ENCODE measurements around the gene FAM131C. TPM values are rescaled to one million over a fixed set of nuclear protein-coding genes. Genes with fewer than 3 reads are reported as not detected.
"Not testable (repeated sequence)": the region's sequence is repeated elsewhere in the genome, so short reads cannot be mapped to it uniquely, and the experiment has no call there.

The FAM131C gene
- polyA plus RNA-seq, 1 donor (not counting 4 experiments of a cell fraction or from before 2014, with no cell fraction given), result 0.31 TPM

GRCh38 chr1:16021681-16022080, 51.8 kb downstream of the FAM131C start, which contains the start of gene CLCNKA:
CLCNKA (plus strand) TSS chr1:16022036; CDS start chr1:16022620, 584 bp downstream.
- Histone ChIP-seq H3K9me3 (ENCODE audit: control insufficient read depth, low read depth, low read length) (no peaks in the 10 kb centered on the region), H3K27ac (ENCODE audit: control insufficient read depth, insufficient read depth, low read length) (no peak within 1 kb of the TSS), H3K4me3 (ENCODE audit: control insufficient read depth in 2 of 3, extremely low read depth in 1 of 3, insufficient read depth in 2 of 3, low read depth in 1 of 3, low read length in 3 of 3) (no peak within 1 kb of the TSS), H3K9ac (ENCODE audit: control insufficient read depth, extremely low read depth, insufficient read depth, low read length) (no peak within 1 kb of the TSS), H4K20me1 (ENCODE audit: control insufficient read depth, extremely low read depth, insufficient read depth, low read length) (peaks cover 5% of the 10 kb centered on the region), H3K79me2 (ENCODE audit: control insufficient read depth, insufficient read depth, low read length) (no peaks in the 10 kb centered on the region), H3K36me3 (ENCODE audit: control insufficient read depth in 2 of 2, extremely low read depth in 1 of 2, insufficient read depth in 2 of 2, low read length in 2 of 2) (no peaks in the 10 kb centered on the region), H3K4me1 (ENCODE audit: control insufficient read depth, extremely low read depth, insufficient read depth, low read length) (peaks cover 2% of the 10 kb centered on the region), H3K9me1 (ENCODE audit: control insufficient read depth, extremely low read depth, insufficient read depth, low read length) (no peaks in the 10 kb centered on the region), H3K27me3 (ENCODE audit: control insufficient read depth, extremely low read depth, insufficient read depth, low read length) (peaks cover 5% of the 10 kb centered on the region), H2AFZ (ENCODE audit: control insufficient read depth, low read length) (no peak within 1 kb of the TSS), H3K4me2 (ENCODE audit: control insufficient read depth, extremely low read depth, insufficient read depth, low read depth, low read length) (no peak within 1 kb of the TSS)
- FAIRE-seq (no peak), DNase-seq (ENCODE audit: low read depth, low spot score) (no peak)
- TF ChIP-seq CTCF (optimal IDR thresholded peaks at IDR 0.05 in 1 of 3, IDR thresholded peaks at IDR 0.05 in 1 of 3, conservative IDR thresholded peaks at IDR 0.05 in 1 of 3; ENCODE audit: extremely low read depth in 1 of 3, insufficient read depth in 2 of 3, low read length in 3 of 3) (no peak), EZH2 (IDR thresholded peaks at IDR 0.05; ENCODE audit: low read length) (no peak)
- dilution Hi-C loops (cut with MboI; ENCODE audit: extremely low pct_ligation_motif_present, low sequenced_read_pairs), result no loop called here

GRCh38 chr1:16020878-16021277, 52.6 kb downstream of the FAM131C start:
- H3K36me3 ChIP-seq (ENCODE audit: control insufficient read depth in 2 of 2, extremely low read depth in 1 of 2, insufficient read depth in 2 of 2, low read length in 2 of 2); H3K9ac ChIP-seq (ENCODE audit: control insufficient read depth, extremely low read depth, insufficient read depth, low read length); DNase-seq (ENCODE audit: low read depth, low spot score); FAIRE-seq; H3K27me3 ChIP-seq (ENCODE audit: control insufficient read depth, extremely low read depth, insufficient read depth, low read length); dilution Hi-C loops (cut with MboI; ENCODE audit: extremely low pct_ligation_motif_present, low sequenced_read_pairs); H3K9me3 ChIP-seq (ENCODE audit: control insufficient read depth, low read depth, low read length); H3K9me1 ChIP-seq (ENCODE audit: control insufficient read depth, extremely low read depth, insufficient read depth, low read length); H3K27ac ChIP-seq (ENCODE audit: control insufficient read depth, insufficient read depth, low read length); H3K4me2 ChIP-seq (ENCODE audit: control insufficient read depth, extremely low read depth, insufficient read depth, low read depth, low read length); H2AFZ ChIP-seq (ENCODE audit: control insufficient read depth, low read length); H4K20me1 ChIP-seq (ENCODE audit: control insufficient read depth, extremely low read depth, insufficient read depth, low read length); H3K4me1 ChIP-seq (ENCODE audit: control insufficient read depth, extremely low read depth, insufficient read depth, low read length); H3K79me2 ChIP-seq (ENCODE audit: control insufficient read depth, insufficient read depth, low read length); H3K4me3 ChIP-seq (ENCODE audit: control insufficient read depth in 2 of 3, extremely low read depth in 1 of 3, insufficient read depth in 2 of 3, low read depth in 1 of 3, low read length in 3 of 3): not testable (repeated sequence)

GRCh38 chr1:16020325-16020724, 53.1 kb downstream of the FAM131C start:
- no peaks in the 10 kb centered on the region for H3K36me3 ChIP-seq (ENCODE audit: control insufficient read depth in 2 of 2, extremely low read depth in 1 of 2, insufficient read depth in 2 of 2, low read length in 2 of 2)
- H3K4me2 ChIP-seq (ENCODE audit: control insufficient read depth, extremely low read depth, insufficient read depth, low read depth, low read length), result no peak overlapping the region
- TF ChIP-seq CTCF (optimal IDR thresholded peaks at IDR 0.05 in 1 of 3, IDR thresholded peaks at IDR 0.05 in 1 of 3, conservative IDR thresholded peaks at IDR 0.05 in 1 of 3; ENCODE audit: extremely low read depth in 1 of 3, insufficient read depth in 2 of 3, low read length in 3 of 3), result no peak
- no peak for TF ChIP-seq EZH2 (IDR thresholded peaks at IDR 0.05; ENCODE audit: low read length)
- DNase-seq (ENCODE audit: low read depth, low spot score), result no peak
- peaks cover 2% of the 10 kb centered on the region for H3K4me1 ChIP-seq (ENCODE audit: control insufficient read depth, extremely low read depth, insufficient read depth, low read length)
- peaks cover 5% of the 10 kb centered on the region for H4K20me1 ChIP-seq (ENCODE audit: control insufficient read depth, extremely low read depth, insufficient read depth, low read length)
- H3K9me1 ChIP-seq (ENCODE audit: control insufficient read depth, extremely low read depth, insufficient read depth, low read length), result no peaks in the 10 kb centered on the region
- H3K9me3 ChIP-seq (ENCODE audit: control insufficient read depth, low read depth, low read length), result no peaks in the 10 kb centered on the region
- peaks cover 5% of the 10 kb centered on the region for H3K27me3 ChIP-seq (ENCODE audit: control insufficient read depth, extremely low read depth, insufficient read depth, low read length)
- H2AFZ ChIP-seq (ENCODE audit: control insufficient read depth, low read length), result no peak overlapping the region
- no peak overlapping the region for H3K27ac ChIP-seq (ENCODE audit: control insufficient read depth, insufficient read depth, low read length)
- H3K79me2 ChIP-seq (ENCODE audit: control insufficient read depth, insufficient read depth, low read length), result no peaks in the 10 kb centered on the region
- dilution Hi-C loops (cut with MboI; ENCODE audit: extremely low pct_ligation_motif_present, low sequenced_read_pairs), result no loop called here
- no peak overlapping the region for H3K9ac ChIP-seq (ENCODE audit: control insufficient read depth, extremely low read depth, insufficient read depth, low read length)
- no peak for FAIRE-seq
- no peak overlapping the region for H3K4me3 ChIP-seq (ENCODE audit: control insufficient read depth in 2 of 3, extremely low read depth in 1 of 3, insufficient read depth in 2 of 3, low read depth in 1 of 3, low read length in 3 of 3)
